Esophagus squamous epithelium (tissue), 5 donors: ENCODE results near the gene CTDSPL. TPM values are rescaled to one million over a fixed set of nuclear protein-coding genes. Genes with fewer than 3 reads are reported as not detected.

Experiments
- DNase-seq: peaks from one replicate; lab custom pipeline; 2025; lab: John Stamatoyannopoulos, UW
- H3K27ac ChIP-seq, 4 donors: fragments of 200-600 bp; sonication (generic); one replicate each; pipeline ENCODE4 v1.5.1; 2016 to 2019; ENCODE audit warnings: mild to moderate bottlenecking in 1 of 4
- H3K27me3 ChIP-seq, 4 donors: fragments of 200-600 bp; sonication (generic); 1 replicate in 3 of 4; 2 replicates in 1 of 4; pipeline versions ENCODE4 v1.5.1 to v1.6.0; 2017 to 2021; ENCODE audit warnings: antibody characterized with exemption in 1 of 4
- H3K36me3 ChIP-seq, 3 donors: fragments of 200-600 bp; sonication (generic); one replicate each; pipeline ENCODE4 v1.5.1; 2016 to 2019
- H3K4me1 ChIP-seq, 3 donors: fragments of 200-600 bp; sonication (generic); one replicate each; pipeline ENCODE4 v1.5.1; 2017 to 2019
- H3K4me3 ChIP-seq, 4 donors: fragments of 200-600 bp; sonication (generic); 1 replicate in 3 of 4; 2 replicates in 1 of 4; pipeline ENCODE4 v1.5.1; 2016 to 2019; ENCODE audit warnings: mild to moderate bottlenecking in 2 of 4, moderate library complexity in 1 of 4
- H3K9me3 ChIP-seq, 3 donors: fragments of 200-600 bp; sonication (generic); one replicate each; pipeline ENCODE4 v1.5.1; 2016 to 2019
- CTCF ChIP-seq, 6 experiments: fragments of 450-650 bp in 4 of 6; fragments of 200-600 bp in 2 of 6; sonication (generic) in 2 of 6; IDR thresholded peaks; one replicate each; pipeline ENCODE4 v1.5.1; 2016 to 2019; ENCODE audit warnings: antibody characterized with exemption in 6 of 6, mild to moderate bottlenecking in 4 of 6, moderate library complexity in 4 of 6
- POLR2A ChIP-seq, 4 donors: fragments of 450-650 bp; IDR thresholded peaks; one replicate each; pipeline ENCODE4 v1.6.1; 2017; ENCODE audit warnings: antibody characterized with exemption in 4 of 4, mild to moderate bottlenecking in 4 of 4, moderate library complexity in 3 of 4
- WGBS, 2 donors: methylation state at CpG; one replicate each; pipeline ENCODE4 v1.1.5; 2018; 5-methylcytosine and 5-hydroxymethylcytosine counted together
- intact Hi-C: fragments of 100-400 bp; cut with DNase I; formaldehyde crosslinking; loops from one replicate; pipeline ENCODE4 v1.15.0; 2022
- total RNA-seq, 4 donors: library from RNA; depleted of rRNA; stranded (reverse); fragments of >200 nt; gene quantifications; one replicate each; pipeline ENCODE4 v1.1.0, GENCODE V29; 2016
- donor health status: DM: yes; HTN: yes; CAD: no.

The CTDSPL gene
- total RNA-seq, 4 donors from 2014 or later = 20.7 to 55.1 (median 30.8) TPM

DNA sequence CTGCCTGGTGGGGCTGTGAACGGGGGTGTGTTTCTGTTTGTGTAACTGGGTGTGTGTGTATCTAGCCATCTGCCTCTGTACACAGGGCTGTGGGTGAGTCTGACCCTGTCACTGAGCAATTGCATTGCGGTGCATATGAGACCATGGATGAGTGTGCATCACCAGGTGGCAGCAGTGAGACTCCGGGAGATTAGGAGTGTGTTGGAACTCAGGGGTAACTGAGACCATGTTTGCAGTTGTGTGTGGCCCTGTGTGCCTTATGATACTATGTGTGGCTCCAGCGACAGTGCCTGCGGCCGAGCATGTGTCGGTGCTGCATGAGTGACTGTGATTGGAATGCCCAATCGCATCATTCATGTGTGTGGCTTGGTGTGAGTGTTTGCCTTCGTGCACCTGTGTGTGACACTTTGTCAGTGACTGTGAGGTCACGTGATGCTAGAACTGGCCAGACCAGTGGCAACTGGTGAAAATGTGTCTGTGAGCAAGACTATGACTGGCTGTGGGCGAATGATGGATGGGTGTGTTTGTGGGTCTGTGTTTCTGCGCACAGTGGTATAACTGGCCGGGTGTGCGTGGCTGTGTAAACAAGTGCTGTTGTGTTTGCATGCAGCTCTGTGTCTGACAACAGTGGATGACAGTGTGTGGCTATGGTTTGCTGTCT, 142.9 kb downstream of the CTDSPL start:
- WGBS, 2 donors = 38 to 58% methylated on average over 5 to 7 of the region's 14 CpGs
- TF ChIP-seq POLR2A (IDR thresholded peaks at IDR 0.05) = no peak
- TF ChIP-seq CTCF (IDR thresholded peaks at IDR 0.05) = peak in 5 of 6 experiments; percentile 44 to 79 (median 67)
- Histone ChIP-seq H3K4me1 (peaks cover 5 to 31% (median 9%) of the 10 kb centered on the region in 3 donors), H3K9me3 (no peaks in the 10 kb centered on the region), H3K4me3 (no peak overlapping the region), H3K36me3 (peaks cover 5 to 75% (median 5%) of the 10 kb centered on the region in 3 donors), H3K27me3 (no peaks in the 10 kb centered on the region), H3K27ac (peak overlapping the region in 2 of 4 donors; percentile 55 to 66)
- intact Hi-C loops = no loop called here
- no peak for DNase-seq

- Histone ChIP-seq H3K27ac (peak overlapping the region in 2 of 4 donors; percentile 55 to 66), H3K9me3 (no peaks in the 10 kb centered on the region), H3K4me1 (peaks cover 5 to 31% (median 9%) of the 10 kb centered on the region in 3 donors), H3K4me3 (no peak overlapping the region), H3K27me3 (no peaks in the 10 kb centered on the region), H3K36me3 (peaks cover 5 to 78% (median 5%) of the 10 kb centered on the region in 3 donors)
- WGBS, 2 donors = 55 to 56% methylated on average over 13 to 14 of the region's 15 CpGs
- intact Hi-C loops = no loop called here
- DNase-seq = no peak
- TF ChIP-seq POLR2A (IDR thresholded peaks at IDR 0.05) (no peak), CTCF (IDR thresholded peaks at IDR 0.05) (no peak)
Measured at GRCh38 chr3:38005076-38006020, 143.7 kb downstream of the CTDSPL start.

- Histone ChIP-seq H3K27ac (peak overlapping the region in 1 of 4 donors; percentile 36), H3K4me3 (no peak overlapping the region), H3K4me1 (peaks cover 5 to 31% (median 9%) of the 10 kb centered on the region in 3 donors), H3K36me3 (peaks cover 5 to 78% (median 5%) of the 10 kb centered on the region in 3 donors), H3K9me3 (no peaks in the 10 kb centered on the region), H3K27me3 (no peaks in the 10 kb centered on the region)
- DNase-seq = no peak
- intact Hi-C loops = no loop called here
- TF ChIP-seq CTCF (IDR thresholded peaks at IDR 0.05) = no peak
- no peak for TF ChIP-seq POLR2A (IDR thresholded peaks at IDR 0.05)
- WGBS, 2 donors = 100% methylated on average over 1 of the region's 5 CpGs; no CpG with 5 or more reads in 1 of the 2 donors
Measured at GRCh38 chr3:38006031-38006430, 144.4 kb downstream of the CTDSPL start.

- TF ChIP-seq POLR2A (IDR thresholded peaks at IDR 0.05) (no peak), CTCF (IDR thresholded peaks at IDR 0.05) (no peak)
- no peaks in the 10 kb centered on the region for H3K27me3 ChIP-seq
- no peaks in the 10 kb centered on the region for H3K9me3 ChIP-seq
- peaks cover 5 to 31% (median 9%) of the 10 kb centered on the region in 3 donors for H3K4me1 ChIP-seq
- 93 to 100% methylated on average over 1 to 2 of the region's 16 CpGs for WGBS, 2 donors
- no peak for DNase-seq
- intact Hi-C loops = no loop called here
- H3K36me3 ChIP-seq = peaks cover 5 to 78% (median 5%) of the 10 kb centered on the region in 3 donors
- H3K4me3 ChIP-seq = no peak overlapping the region
- H3K27ac ChIP-seq = peak overlapping the region in 1 of 4 donors; percentile 36
Measured at GRCh38 chr3:38006445-38006995, 144.8 kb downstream of the CTDSPL start.
